GM03348 (cell line): ENCODE data around the gene SH3BGR.

Experiments used
- DNase-seq: peaks from one replicate; pipeline ENCODE4 v3.0.0; 2012; ENCODE audit warnings: low spot score

SH3BGR gene

DNA sequence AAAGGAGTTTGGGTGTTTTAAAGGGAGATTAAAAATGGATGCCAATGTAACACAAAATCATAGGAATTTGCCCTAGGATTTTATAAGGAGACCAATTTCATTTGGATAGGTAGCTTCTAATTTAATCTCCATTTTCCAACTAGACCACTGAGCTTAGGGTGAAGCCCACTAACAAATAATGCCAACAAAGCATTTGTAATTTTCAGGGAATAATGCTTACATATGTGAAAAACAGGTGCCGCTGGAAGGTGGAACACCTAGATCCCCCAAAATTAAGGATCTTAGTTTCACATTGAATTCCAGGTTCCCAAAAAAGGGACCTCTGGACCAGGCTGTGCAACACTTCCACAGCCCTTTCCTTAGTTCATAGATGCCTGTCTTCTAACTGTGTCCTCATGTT, 94.8 kb downstream of the SH3BGR start:
- DNase-seq: no peak

- DNase-seq: no peak
These were observed 101.1 kb downstream of the SH3BGR start for GRCh38 chr21:39552856-39553255.

DNA sequence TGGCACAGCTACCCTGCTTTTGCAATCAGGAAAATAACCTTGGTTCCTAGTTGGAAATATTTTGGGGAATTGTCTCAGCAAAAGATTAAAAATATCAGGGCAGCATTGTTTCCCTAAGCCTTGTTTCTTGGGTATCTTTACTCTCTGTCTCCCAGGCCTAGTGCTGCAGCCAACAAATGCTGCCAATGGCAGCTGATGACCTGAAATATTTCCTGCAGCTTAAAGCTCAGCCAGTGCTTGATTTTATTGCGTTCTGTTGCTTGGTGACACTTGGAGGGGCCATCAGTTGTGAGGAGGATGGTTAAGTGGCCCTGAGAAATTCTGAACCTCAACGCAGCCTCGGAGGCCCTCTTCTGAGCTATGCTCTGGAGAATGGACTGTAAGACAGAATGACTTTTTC, 101.6 kb downstream of the SH3BGR start:
- no peak for DNase-seq

DNA sequence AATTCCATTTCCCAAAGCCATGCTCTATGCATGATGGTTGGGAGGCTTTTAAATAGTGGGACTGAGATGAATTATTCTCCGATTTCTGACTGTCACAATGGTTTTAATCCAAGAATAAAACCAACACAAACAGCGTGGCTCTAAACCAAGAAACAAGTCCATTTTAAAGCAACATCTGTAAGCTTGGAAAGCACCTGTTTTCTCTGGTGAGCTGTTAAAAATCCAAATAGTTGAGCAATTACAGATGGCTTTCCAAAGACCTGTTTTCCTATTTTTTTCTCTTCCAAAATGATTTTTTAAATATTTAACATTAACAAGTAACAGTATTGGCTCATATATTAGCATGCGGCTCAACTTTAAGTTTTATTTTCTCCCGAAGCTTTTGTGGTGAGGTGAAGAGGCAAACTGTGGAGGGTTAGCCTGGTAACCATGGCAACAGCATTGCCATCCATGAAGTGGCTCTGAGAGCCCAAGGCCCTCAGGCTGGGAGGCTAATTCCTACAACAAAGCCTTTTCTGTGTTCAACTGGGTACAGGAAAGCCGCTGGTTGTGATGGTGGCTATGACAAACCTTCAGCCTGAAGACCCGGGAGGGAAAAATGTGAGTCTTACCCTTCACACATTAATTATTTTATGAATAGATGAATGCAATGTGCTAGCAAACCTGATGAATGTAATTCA, 104.3 kb downstream of the SH3BGR start:
- DNase-seq: no peak

GRCh38 chr21:39559511-39559910, 107.7 kb downstream of the SH3BGR start:
- no peak for DNase-seq

DNA sequence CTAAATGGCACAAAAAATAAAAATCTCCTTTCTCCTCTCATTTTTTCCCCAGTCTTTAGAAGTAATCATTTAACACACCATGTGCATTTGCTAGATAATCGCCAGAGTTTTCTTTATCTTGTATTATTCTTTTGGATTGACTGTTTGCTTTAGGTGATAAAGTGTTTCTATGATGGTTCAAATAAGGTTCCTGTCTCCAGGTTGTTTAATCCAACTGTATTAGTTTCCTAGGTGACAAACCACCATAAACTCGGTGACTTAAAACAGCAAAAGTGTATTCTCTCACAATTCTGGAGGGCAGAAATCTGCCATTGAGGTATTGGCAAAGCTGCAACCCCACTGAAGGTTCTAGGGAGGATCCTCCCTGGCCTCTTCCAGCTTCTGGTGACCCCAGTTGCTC, 109.4 kb downstream of the SH3BGR start:
- DNase-seq: no peak

DNA sequence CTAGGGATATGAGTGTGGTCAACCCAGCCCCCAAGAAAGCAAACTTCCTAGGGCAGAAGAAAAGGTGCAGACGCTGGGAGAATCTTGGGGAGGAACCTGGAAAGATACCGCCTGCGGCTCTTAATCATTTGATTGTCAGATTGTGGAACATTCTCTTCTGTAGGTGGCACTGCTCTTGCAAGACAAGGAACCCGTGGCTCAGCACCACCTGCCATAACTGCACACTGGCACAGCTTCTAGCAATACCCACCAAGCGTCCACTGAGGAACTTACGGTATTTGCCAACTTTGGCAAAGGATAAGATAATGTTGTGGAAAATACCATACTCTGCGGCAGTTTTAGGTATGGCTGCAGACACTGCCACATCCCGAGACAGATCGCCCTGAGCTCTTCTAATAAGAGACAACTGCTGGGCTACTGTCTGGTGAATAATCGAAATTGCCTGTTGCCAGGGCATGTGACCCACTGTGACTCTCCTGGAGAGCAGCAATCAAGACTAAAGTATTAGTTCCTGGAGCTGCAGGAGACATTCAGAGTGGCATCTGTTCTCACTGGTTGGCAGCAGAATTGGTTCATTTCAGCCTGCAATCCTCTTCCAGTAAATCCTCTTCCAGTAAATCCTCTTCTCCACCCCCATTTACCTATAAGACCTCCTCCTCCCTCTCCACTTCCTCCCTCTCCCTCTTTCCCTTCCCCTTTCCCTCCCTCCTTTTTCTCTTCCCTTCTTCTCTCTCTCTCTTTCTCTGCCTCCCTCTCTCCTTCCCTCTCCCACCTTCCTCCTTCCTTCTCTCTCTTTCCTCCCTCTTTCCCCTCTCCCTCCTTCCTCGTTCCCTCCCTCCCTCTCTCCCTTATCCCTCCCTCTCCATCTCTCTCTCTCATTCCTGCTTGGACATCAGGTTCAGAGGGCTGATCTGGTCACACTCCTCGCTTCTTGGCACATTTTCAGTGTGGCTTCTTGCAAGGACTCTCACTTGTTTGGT, 111.3 kb downstream of the SH3BGR start:
- DNase-seq: no peak

DNA sequence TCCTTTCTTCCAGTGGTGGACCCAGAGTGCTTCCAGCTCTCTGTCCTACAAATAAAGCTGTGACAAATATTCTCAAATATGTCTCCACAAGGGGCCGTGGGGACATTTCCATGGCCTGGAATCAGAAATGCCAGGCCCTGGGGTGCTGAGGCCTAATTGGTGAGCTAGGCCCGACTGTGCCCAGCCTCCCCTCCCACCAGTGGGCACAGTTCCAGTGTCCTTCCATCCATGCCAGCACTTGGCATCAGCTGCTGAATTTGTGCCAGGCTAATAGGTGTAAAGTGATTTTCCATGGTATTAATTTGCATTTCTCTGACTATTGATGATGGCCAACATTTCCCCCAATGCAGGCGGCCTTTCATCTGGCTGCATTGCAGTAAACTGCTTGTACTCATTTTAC, 112.4 kb downstream of the SH3BGR start:
- DNase-seq: no peak
